Fibroblast of the aortic adventitia (primary cell): ENCODE results near the gene FSTL3. TPM values are rescaled to one million over a fixed set of nuclear protein-coding genes. Genes with fewer than 3 reads are reported as not detected.

ENCODE experiments used
- DNase-seq: peaks from one replicate; pipeline ENCODE4 v3.0.0-alpha.2; 2010; ENCODE audit warnings: low read depth
- H3K4me3 ChIP-seq: 2 replicates; pipeline ENCODE4 v1.5.1; 2011; ENCODE audit warnings: low read depth, mild to moderate bottlenecking, control low read depth, low read length, moderate library complexity
- total RNA-seq: library from RNA; depleted of rRNA; stranded (reverse); fragments of >200 nt; gene quantifications from 2 replicates; pipeline ENCODE4 v1.2.3, GENCODE V29; 2012; ENCODE audit warnings: low replicate concordance
- TF ChIP-seq, protein P1 (sequence below): IDR thresholded peaks from 2 replicates; pipeline ENCODE4 v1.5.1; 2011; ENCODE audit warnings: mild to moderate bottlenecking, low read length, control low read depth, inconsistent platforms; ENCODE audit not compliant: insufficient read depth

FSTL3 gene
- total RNA-seq, 1 donor: 14.8 TPM

DNA sequence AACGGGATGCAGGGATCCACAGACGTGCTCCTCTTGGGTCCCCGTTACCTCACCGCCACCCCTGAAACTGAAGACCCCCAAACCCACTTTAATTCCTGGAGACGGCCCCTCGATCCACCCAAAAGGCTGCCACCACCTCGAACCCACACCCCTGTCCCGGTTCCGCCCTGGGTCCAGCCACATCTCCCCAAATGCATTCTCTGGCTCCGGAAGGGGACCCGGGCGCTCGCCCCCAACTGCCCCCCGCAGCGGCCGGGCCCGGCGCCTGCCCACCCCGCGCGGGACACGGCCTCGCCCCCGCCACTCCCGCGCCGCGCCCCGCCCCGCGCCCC, 219 bp upstream of the FSTL3 start:
- DNase-seq: no peak
- H3K4me3 ChIP-seq: peak overlapping the region; percentile 54
- TF ChIP-seq, protein P1, sequence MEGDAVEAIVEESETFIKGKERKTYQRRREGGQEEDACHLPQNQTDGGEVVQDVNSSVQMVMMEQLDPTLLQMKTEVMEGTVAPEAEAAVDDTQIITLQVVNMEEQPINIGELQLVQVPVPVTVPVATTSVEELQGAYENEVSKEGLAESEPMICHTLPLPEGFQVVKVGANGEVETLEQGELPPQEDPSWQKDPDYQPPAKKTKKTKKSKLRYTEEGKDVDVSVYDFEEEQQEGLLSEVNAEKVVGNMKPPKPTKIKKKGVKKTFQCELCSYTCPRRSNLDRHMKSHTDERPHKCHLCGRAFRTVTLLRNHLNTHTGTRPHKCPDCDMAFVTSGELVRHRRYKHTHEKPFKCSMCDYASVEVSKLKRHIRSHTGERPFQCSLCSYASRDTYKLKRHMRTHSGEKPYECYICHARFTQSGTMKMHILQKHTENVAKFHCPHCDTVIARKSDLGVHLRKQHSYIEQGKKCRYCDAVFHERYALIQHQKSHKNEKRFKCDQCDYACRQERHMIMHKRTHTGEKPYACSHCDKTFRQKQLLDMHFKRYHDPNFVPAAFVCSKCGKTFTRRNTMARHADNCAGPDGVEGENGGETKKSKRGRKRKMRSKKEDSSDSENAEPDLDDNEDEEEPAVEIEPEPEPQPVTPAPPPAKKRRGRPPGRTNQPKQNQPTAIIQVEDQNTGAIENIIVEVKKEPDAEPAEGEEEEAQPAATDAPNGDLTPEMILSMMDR: no peak

DNA sequence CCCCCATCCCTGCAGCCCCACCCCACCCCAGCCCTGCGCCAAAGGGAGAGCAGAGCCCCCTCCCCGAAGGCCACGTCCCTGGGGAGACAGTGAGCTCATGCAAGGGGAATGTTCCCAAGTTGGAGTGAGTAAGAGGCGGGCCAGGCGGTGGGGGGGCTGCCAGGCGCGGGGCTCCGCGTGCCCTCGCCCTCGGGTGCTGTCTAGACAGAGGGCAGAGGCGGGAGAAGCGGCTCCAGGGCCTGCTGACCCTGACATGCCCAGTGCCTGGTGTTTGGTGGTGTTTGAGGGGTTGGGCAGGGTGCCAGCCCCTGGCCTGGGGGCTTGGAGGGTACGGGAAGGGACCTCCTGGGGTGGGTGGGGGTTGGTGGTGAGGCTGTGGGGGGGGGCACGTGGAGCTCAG, 1.0 kb downstream of the FSTL3 start:
- DNase-seq: peak; percentile 81
- TF ChIP-seq, protein P1: no peak
- H3K4me3 ChIP-seq: peak overlapping the region; percentile 81

DNA sequence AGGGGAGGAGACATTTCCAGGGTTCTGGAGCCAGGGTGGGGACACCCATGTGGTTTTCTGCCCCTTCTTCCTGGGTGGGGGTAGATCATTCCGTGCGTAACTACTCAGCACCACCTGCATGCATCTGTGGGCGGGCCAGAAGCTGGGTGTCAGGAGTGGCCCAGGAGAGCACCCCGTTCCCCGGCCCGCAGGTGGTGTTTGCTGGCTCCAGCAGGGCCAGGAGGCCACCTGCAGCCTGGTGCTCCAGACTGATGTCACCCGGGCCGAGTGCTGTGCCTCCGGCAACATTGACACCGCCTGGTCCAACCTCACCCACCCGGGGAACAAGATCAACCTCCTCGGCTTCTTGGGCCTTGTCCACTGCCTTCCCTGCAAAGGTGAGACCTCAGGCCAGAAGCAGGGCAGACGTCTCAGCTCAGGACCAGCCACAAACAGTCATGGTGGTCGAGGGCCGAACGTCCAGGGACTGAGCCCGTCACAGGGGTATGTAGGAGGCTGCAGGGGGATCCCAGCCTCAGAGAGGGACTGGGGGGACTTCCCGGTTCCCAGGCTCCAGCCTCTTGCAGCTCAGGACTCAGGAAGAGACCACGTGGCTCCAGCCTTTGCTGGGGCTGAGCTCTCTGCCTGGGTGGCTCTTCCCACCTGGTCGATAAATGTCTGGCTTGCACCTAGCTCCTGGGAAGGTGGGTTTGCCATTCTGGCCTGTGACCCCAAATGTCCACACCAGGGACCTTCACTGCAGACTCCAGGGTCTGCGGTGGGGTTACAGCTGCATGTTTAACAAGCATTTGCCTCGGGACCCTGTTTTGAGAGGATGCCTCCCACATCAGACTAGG, 1.6 kb downstream of the FSTL3 start:
- DNase-seq: peak; percentile 22
- TF ChIP-seq, protein P1: no peak
- H3K4me3 ChIP-seq: peak overlapping the region; percentile 81

DNA sequence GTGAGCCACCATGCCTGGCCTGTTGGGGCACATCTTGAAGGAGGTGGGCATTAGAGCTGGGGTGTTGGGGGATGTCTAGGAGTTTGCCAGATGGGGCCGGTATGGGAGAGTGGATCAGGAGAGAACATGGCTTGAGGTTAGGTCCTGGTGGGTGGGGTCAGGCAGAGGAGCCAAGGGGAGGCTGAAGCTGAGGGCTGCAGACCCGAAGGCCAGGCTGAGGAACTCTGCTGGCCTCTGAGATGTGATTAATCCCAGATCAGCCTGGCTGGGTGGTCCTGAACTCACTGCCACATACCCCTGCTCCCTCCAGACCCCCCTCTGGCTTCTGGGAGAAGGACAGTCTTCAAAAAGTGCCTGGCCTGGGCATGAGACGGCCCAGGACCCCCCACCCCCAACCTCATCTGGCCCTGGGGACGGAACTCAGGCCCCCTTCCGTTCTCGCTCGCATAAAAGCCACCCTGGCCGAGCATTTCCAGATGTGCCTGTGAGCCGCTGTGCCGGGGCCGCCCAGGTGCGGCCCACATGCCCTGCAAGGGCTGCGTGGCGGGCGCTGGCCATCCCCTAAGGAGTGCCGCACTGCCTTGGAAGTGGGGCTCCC, 2.7 kb downstream of the FSTL3 start:
- DNase-seq: no peak
- TF ChIP-seq, protein P1: no peak
- peak overlapping the region; percentile 73 for H3K4me3 ChIP-seq

DNA sequence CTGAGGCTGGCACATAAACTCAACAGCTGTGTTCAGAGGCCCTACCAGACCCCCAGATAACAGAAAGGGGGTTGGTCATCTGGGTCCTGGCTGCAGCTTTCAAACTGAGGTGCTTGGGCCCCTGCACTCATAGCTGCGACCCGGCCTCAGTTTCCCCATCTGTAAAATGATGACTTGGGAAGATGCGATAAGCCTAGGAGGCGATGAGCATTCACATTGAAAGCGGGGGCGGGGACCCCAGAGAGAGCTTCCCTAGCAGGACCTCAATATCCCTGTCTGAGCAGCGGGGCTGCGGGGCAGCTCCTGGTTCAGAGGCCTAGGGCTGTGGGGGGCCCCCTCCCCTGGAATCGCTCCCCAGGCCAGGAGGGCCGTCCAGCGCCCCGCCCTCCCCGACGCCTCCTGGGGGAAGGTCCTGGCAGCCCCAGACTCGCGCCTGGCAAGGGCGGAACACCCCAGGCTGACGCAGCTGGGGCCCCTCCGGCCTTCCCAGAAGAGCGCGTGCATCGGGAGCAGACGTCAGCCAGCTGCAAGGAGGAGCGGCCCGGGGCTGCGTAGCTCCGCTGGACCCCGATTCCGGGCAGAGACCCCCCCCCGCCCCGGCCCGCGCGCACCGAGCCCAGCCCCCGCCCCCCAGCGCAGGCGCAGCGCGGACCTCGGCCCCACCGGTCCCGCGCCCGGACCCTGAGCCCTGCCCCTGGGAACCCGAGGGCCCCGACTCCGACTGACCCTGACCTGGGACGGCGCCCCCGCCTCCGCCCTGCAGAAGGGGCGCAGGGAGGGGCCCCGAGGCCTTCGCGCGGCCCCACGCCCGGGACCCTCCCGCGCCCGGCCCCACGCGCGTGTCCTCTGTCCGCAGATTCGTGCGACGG, 3.5 kb downstream of the FSTL3 start:
- TF ChIP-seq, protein P1: no peak
- peak; percentile 86 for DNase-seq
- peak overlapping the region; percentile 73 for H3K4me3 ChIP-seq

DNA sequence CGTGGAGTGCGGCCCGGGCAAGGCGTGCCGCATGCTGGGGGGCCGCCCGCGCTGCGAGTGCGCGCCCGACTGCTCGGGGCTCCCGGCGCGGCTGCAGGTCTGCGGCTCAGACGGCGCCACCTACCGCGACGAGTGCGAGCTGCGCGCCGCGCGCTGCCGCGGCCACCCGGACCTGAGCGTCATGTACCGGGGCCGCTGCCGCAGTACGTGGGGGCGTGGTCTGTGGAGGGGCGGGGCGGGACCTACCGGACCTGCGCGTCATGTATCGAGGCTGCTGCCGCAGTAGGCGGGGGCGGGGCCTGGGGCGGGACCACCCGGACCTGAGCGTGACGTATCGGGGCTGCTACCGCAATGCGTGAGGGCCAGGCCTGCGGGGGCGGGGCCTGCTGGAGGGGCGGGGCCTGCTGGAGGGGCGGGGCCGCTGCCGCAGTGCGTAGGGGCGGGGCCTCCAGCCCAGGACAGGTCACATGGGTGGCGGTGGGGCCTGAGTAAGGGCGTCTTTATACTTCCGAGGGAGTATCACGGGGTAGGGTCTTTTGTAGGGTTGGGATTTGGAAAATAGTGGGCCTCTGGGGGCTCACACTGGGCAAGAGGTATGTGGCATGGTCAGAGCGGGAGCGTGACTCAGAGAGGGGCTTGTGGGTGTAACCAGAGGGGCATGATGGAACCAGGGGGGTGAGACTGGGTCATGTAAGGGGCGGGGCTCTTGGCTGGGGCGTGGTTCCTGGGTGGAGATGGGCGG, 4.3 kb downstream of the FSTL3 start:
- peak; percentile 98 for DNase-seq
- TF ChIP-seq, protein P1: peak; percentile 31
- peak overlapping the region; percentile 73 for H3K4me3 ChIP-seq
